Urinary bladder (tissue), 4 donors: ENCODE measurements around the gene EVI2A. TPM values are rescaled to one million over a fixed set of nuclear protein-coding genes. Genes with fewer than 3 reads are reported as not detected.

Source experiments
- DNase-seq: peaks from one replicate; pipeline ENCODE4 v3.0.0-alpha.2; 2015; ENCODE audit errors: extremely low spot score
- H3K27ac ChIP-seq: one replicate; pipeline ENCODE4 v1.5.1; 2013; ENCODE audit warnings: low read depth, mild to moderate bottlenecking, moderate library complexity
- H3K36me3 ChIP-seq: one replicate; pipeline ENCODE4 v1.6.1; 2013; ENCODE audit warnings: mild to moderate bottlenecking, moderate library complexity; ENCODE audit not compliant: insufficient read depth
- H3K4me1 ChIP-seq: one replicate; pipeline ENCODE4 v1.6.1; 2013; ENCODE audit warnings: mild to moderate bottlenecking, moderate library complexity; ENCODE audit not compliant: insufficient read depth
- H3K4me3 ChIP-seq: one replicate; pipeline ENCODE4 v1.5.1; 2013; ENCODE audit warnings: low read depth, low read length
- WGBS: extraction: QIAGEN DNeasy Blood & Tissue Kit; methylation state at CpG from one replicate; pipeline ENCODE4 v1.1.7; 2013; 5-methylcytosine and 5-hydroxymethylcytosine counted together
- polyA plus RNA-seq: library from polyadenylated mRNA; stranded (reverse); fragments of 200-250 nt; gene quantifications from one replicate; pipeline ENCODE4 v1.2.3, GENCODE V29; 2013
- total RNA-seq: library from RNA; depleted of rRNA; stranded (reverse); fragments of >200 nt; gene quantifications from one replicate; pipeline ENCODE4 v1.2.3, GENCODE V29; 2014
- donor health status: healthy with polysubstance abuse.
- donor health status: healthy.

The EVI2A gene
- total and polyA plus RNA-seq, 2 donors, result 6.9 to 7.8 TPM

GRCh38 chr17:31275116-31275515, 46.3 kb downstream of the EVI2A start:
- WGBS, result 93% methylated on average over 1 of the region's 1 CpG
- no peak overlapping the region for H3K4me3 ChIP-seq
- H3K27ac ChIP-seq, result no peak overlapping the region
- no peaks in the 10 kb centered on the region for H3K36me3 ChIP-seq
- DNase-seq, result no peak
- H3K4me1 ChIP-seq, result no peaks in the 10 kb centered on the region

- no peak for DNase-seq
- H3K36me3 ChIP-seq, result no peaks in the 10 kb centered on the region
- H3K4me1 ChIP-seq, result no peaks in the 10 kb centered on the region
- WGBS, result 69% methylated on average over 2 of the region's 2 CpGs
- no peak overlapping the region for H3K4me3 ChIP-seq
- no peak overlapping the region for H3K27ac ChIP-seq
These were observed 47.2 kb downstream of the EVI2A start for GRCh38 chr17:31274252-31274651.

GRCh38 chr17:31273516-31273915, 47.9 kb downstream of the EVI2A start:
- 49% methylated on average over 1 of the region's 1 CpG for WGBS
- no peak overlapping the region for H3K4me3 ChIP-seq
- no peak overlapping the region for H3K27ac ChIP-seq
- DNase-seq, result no peak
- H3K4me1 ChIP-seq, result no peaks in the 10 kb centered on the region
- H3K36me3 ChIP-seq, result no peaks in the 10 kb centered on the region

- no peak overlapping the region for H3K27ac ChIP-seq
These were observed 48.6 kb downstream of the EVI2A start for GRCh38 chr17:31272803-31273202.

GRCh38 chr17:31272236-31272635, 49.2 kb downstream of the EVI2A start:
- 96% methylated on average over 1 of the region's 1 CpG for WGBS
- Histone ChIP-seq H3K36me3 (no peaks in the 10 kb centered on the region), H3K4me1 (no peaks in the 10 kb centered on the region), H3K27ac (no peak overlapping the region), H3K4me3 (no peak overlapping the region)
- no peak for DNase-seq

More at GRCh38 chr17:31272803-31273202, 48.6 kb downstream of the EVI2A start:
- Histone ChIP-seq H3K4me1 (no peaks in the 10 kb centered on the region), H3K36me3 (no peaks in the 10 kb centered on the region), H3K4me3 (no peak overlapping the region)
- no peak for DNase-seq

- Histone ChIP-seq H3K4me1 (no peaks in the 10 kb centered on the region), H3K27ac (no peak overlapping the region), H3K4me3 (no peak overlapping the region), H3K36me3 (no peaks in the 10 kb centered on the region)
- no peak for DNase-seq
- 20% methylated on average over 1 of the region's 1 CpG for WGBS
These were observed 51.8 kb downstream of the EVI2A start for GRCh38 chr17:31269578-31269983.

GRCh38 chr17:31269036-31269577, 52.3 kb downstream of the EVI2A start:
- Histone ChIP-seq H3K27ac (no peak overlapping the region), H3K4me3 (no peak overlapping the region), H3K4me1 (no peaks in the 10 kb centered on the region), H3K36me3 (no peaks in the 10 kb centered on the region)
- no peak for DNase-seq
- 97% methylated on average over 2 of the region's 2 CpGs for whole genome bisulfite sequencing

Other genes starting within 250 kb of the EVI2A start
- gene NF1, start 226.6 kb downstream of the EVI2A start, total RNA-seq, result 135 TPM
- 12.2 TPM for gene NF1, start 226.6 kb downstream of the EVI2A start, polyA plus RNA-seq
- 1.5 TPM for gene OMG, start 24.4 kb downstream of the EVI2A start, total RNA-seq
- 0.20 TPM for gene OMG, start 24.4 kb downstream of the EVI2A start, polyA plus RNA-seq
- 2.6 TPM for gene EVI2B, start 7.6 kb downstream of the EVI2A start, total RNA-seq
- gene EVI2B, start 7.6 kb downstream of the EVI2A start, polyA plus RNA-seq, result 7.6 TPM
- gene RAB11FIP4, start 70.1 kb upstream of the EVI2A start, total RNA-seq, result 4.2 TPM
- gene RAB11FIP4, start 70.1 kb upstream of the EVI2A start, polyA plus RNA-seq, result 1.5 TPM